ENCODE measurements around the gene RPL5.
A peak's percentile ranks its signal among the peaks of the same experiment; 100 is the strongest.

RPL5 gene

GRCh38 chr1:92855236-92855635 lies 23.4 kb downstream of the RPL5 start:
- DNase-seq (ENCODE audit: low spot score): no peak

DNA sequence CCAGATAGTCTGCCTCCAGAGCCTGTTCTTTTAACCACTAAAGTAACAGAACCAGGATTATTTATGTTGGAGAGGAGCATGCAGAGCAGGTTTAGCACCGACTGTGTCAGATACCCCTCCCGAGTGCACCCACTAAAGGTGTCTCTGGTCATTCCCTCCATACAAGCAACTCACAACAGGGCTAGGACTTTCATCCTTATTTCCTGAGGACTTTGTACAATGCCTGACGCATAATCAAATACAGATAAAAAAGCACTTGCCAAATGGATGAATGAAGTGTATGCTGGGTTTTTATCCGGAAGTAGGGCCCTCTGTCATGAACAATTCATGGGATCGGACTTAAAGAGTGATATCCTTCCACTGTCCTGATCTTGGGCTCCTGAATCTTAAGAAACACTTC lies 26.0 kb downstream of the RPL5 start:
- no peak for DNase-seq (ENCODE audit: low spot score)

- peak; percentile 62 for DNase-seq (ENCODE audit: low spot score)
Observed at GRCh38 chr1:92858564-92859399, 26.9 kb downstream of the RPL5 start.

DNA sequence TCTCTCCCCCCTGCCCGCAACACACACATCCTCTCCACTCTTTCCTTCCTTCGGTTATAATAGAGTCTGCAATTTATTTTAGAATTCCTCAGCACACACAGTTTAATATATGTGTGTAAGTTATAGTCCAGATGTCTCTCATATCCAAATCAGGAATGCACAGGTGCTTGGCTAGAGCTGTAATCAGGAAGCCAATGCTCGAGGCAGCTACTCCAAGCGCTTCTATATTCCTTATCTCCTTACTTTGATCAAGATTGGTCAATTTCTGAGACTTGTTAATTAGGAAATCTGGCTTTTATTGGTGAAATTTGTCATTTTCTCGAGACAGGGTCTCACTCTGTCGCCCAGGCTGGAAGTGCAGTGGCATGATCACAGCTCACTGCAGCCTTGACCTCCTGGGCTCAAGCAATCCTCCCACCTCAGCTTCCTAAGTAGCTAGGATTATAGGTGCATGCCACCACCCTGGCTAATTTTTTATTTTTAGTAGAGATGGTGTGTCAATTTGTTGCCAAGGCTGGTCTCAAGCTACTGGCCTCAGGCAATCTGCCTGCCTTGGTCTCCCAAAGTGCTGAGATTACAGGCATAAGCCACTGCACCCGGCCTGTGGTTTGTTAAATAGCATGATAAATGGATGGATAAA lies 27.7 kb downstream of the RPL5 start:
- no peak for DNase-seq (ENCODE audit: low spot score)

DNA sequence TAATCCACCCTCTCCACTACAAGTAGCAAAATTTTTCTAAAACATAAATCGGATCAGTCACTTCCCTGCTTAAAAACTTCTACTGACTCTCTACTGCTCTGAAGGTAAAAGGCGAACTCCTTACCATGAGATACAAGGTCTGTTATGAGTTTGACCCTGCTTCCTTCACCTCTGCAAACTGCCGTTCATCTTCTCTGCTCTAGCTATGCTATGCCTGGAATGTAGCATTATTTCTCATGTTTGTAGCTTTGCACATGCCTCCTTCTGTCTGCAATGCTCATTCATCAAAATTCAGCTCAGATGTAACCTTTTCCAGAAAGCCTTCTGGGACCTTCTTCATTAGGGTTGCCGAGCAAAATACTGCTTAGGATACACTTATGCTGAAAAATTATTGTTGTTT lies 30.8 kb downstream of the RPL5 start:
- no peak for DNase-seq (ENCODE audit: low spot score)

GRCh38 chr1:92864131-92864530 lies 32.3 kb downstream of the RPL5 start:
- no peak for DNase-seq (ENCODE audit: low spot score)

- DNase-seq (ENCODE audit: low spot score): no peak
Observed at GRCh38 chr1:92870591-92870990, 38.8 kb downstream of the RPL5 start.

DNA sequence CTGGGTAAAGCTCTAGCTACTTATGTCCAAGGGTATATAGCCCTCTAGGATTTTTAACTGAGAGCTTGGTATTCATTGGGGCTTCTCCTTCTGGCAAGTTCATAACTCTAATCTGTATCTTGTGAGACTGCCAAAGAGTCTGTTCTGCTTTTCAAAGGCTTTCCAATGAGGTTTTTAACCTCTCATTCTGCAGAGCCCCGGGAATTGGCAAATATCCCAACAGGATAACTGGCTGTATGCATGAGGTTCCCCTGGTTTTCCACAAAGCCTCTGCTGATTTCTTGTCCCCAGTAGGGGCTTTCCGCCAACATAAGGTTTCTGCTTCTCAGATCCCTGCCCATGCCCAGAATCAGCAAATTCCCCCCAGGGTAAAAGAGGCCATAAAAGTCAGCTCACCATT lies 40.9 kb downstream of the RPL5 start:
- no peak for DNase-seq (ENCODE audit: low spot score)

GRCh38 chr1:92874987-92875386 lies 43.1 kb downstream of the RPL5 start:
- no peak for DNase-seq (ENCODE audit: low spot score)

DNA sequence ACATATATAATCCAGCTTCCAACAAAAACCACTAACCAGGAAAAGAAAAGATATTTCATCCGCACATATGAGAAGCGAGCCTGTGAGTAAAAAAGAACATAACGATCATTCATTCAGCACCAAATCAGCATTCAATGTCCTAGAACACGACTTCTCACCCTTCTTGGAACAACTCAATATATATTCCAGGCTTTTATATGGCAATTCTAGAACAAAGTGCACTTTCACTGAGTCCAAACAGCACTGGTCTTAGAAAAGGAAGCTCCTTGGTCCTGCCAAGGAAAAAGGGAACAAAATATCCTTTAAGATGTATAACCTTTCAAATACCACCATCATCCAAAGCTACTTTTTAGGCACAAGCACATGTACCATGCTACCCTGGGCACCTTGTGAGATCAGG lies 44.5 kb downstream of the RPL5 start:
- no peak for DNase-seq (ENCODE audit: low spot score)

- DNase-seq (ENCODE audit: low spot score): no peak
Observed at GRCh38 chr1:92877081-92877711, 45.4 kb downstream of the RPL5 start.

DNA sequence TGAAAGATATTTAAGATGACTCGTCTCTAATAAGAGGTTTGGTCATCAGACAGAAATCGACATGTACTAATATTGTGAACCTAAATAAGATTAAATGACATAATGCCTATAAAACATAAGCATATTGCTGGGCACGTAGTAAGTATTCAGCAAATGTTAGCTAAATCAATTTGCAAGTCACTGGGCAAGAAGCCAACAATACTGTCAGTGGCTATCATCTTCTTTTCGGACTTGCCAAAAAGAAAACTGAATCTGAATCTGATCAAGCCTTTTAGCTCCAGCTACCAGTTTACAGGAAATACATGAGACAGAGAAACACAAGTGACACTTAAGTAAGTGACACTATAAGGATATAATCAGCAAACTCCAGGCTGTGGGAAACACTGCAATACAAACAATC lies 46.0 kb downstream of the RPL5 start:
- no peak for DNase-seq (ENCODE audit: low spot score)

DNA sequence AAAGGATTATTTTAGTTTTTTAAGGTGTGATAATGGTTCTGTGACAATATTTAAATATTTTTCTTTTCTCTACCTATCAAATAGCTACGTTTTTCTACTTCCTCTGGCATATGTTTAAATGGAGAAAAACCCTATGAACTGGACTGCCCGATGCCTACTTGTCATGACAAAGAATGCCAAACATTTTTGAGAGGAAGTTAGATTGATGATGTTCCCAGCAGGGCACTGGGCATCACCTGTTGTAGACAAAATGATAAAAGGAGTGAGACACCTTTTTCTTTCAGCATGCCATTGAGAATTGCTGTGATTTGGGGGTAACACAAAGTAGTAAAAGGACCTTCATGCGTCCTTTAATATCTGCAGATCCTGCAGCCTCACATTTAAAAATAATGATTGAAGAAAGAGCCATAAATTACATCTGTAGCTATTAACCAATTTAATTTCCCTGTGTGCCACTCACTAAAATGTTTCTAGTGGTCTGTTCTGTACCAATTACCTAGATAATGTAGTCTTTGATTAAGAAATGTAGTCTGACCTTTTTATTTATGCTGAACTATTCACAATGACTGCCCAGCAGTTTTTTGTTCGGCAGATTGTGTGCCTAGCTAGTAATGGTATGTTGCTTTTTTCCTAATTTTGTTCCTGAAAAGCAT lies 47.6 kb downstream of the RPL5 start:
- DNase-seq (ENCODE audit: low spot score): no peak

- no peak for DNase-seq (ENCODE audit: low spot score)
Observed at GRCh38 chr1:92881391-92881790, 49.6 kb downstream of the RPL5 start.

DNA sequence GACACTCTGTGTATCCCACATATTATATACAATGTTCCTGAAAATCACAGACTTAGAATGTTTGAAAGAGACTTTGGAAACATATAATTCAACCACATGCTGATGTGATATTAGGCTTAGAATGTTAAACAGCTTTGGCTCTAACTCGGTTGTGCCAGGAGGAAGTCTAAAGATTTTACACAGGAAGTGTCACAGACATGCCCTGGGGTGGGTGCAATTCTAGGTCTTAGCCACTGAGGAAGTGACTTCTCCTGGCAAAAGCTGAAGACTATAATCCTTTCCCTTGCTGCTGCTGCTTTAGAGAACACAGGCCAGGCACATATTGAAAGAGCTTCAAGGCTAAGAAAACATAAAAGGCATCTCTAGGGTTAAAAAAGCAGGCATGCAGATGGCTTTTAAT lies 51.0 kb downstream of the RPL5 start:
- DNase-seq (ENCODE audit: low spot score): no peak

- no peak for DNase-seq (ENCODE audit: low spot score)
Observed at GRCh38 chr1:92883297-92883696, 51.5 kb downstream of the RPL5 start.

DNA sequence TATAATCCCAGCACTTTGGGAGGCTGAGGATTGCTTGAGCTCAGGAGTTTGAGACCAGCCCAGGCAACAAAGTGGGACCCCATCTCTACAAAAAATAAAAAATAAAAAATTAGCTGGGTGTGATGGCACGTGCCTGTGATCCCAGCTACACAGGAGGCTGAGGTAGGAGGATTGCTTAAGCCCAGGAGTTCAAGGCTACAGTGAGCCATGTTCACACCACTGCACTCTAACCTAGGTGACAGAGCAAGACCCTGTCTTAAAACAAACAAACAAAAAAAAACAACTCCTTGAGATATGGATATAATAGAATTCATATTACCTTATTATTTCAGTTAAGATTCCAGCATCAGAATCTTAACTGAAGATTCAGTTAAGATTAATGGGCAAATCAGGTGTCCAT lies 52.4 kb downstream of the RPL5 start:
- no peak for DNase-seq (ENCODE audit: low spot score)

- DNase-seq (ENCODE audit: low spot score): no peak
Observed at GRCh38 chr1:92886886-92887419, 55.1 kb downstream of the RPL5 start.

- DNase-seq (ENCODE audit: low spot score): no peak
Observed at GRCh38 chr1:92887465-92887864, 55.6 kb downstream of the RPL5 start.

Data from hepatic stellate cell (primary cell).